ENCODE data around the gene NPFFR1.

- no peak for TF ChIP-seq POLR2A (IDR thresholded peaks at IDR 0.05; ENCODE audit: low read depth, low read length)
- no peak for TF ChIP-seq POLR2AphosphoS5 (IDR thresholded peaks at IDR 0.05; ENCODE audit: low read depth, low read length)
- no peak for TF ChIP-seq TAF1 (IDR thresholded peaks at IDR 0.05; ENCODE audit: low read depth, low read length)
Observed at GRCh38 chr10:70319824-70320223, 36.0 kb upstream of the NPFFR1 start.

Measured in GM12891 (cell line).